Suprapubic skin (tissue), 4 donors: ENCODE measurements around the gene ADCY4. TPM values are rescaled to one million over a fixed set of nuclear protein-coding genes. Genes with fewer than 3 reads are reported as not detected.

ENCODE experiments used
- DNase-seq, 2 donors: peaks; one replicate each; pipeline ENCODE4 v3.0.0-alpha.2; 2019; ENCODE audit warnings: low spot score in 2 of 2
- H3K27ac ChIP-seq: fragments of 200-600 bp; sonication (generic); one replicate; pipeline ENCODE4 v1.5.1; 2019
- H3K27me3 ChIP-seq: fragments of 200-600 bp; sonication (generic); one replicate; pipeline ENCODE4 v1.5.1; 2019
- H3K36me3 ChIP-seq: fragments of 200-600 bp; sonication (generic); one replicate; pipeline ENCODE4 v1.5.1; 2019
- H3K4me1 ChIP-seq: fragments of 200-600 bp; sonication (generic); one replicate; pipeline ENCODE4 v1.5.1; 2019
- H3K4me3 ChIP-seq: fragments of 200-600 bp; sonication (generic); one replicate; pipeline ENCODE4 v1.5.1; 2019; ENCODE audit warnings: mild to moderate bottlenecking
- H3K9me3 ChIP-seq: fragments of 200-600 bp; sonication (generic); one replicate; pipeline ENCODE4 v1.5.1; 2019
- EP300 ChIP-seq: sonication (generic); formaldehyde crosslinking; IDR thresholded peaks from one replicate; pipeline ENCODE4 v1.6.1; 2017; ENCODE audit warnings: antibody characterized with exemption
- POLR2A ChIP-seq, 2 donors: fragments of 450-650 bp; IDR thresholded peaks; one replicate each; pipeline ENCODE4 v1.6.1; 2017; ENCODE audit warnings: antibody characterized with exemption in 2 of 2, mild to moderate bottlenecking in 2 of 2, moderate library complexity in 2 of 2
- POLR2AphosphoS5 ChIP-seq, 3 donors: sonication (generic); formaldehyde crosslinking; IDR thresholded peaks; one replicate each; pipeline ENCODE4 v1.6.1; 2017; ENCODE audit warnings: antibody characterized with exemption in 3 of 3
- WGBS: methylation state at CpG from one replicate; pipeline ENCODE4 v1.1.5; 2018; 5-methylcytosine and 5-hydroxymethylcytosine counted together
- total RNA-seq, 4 donors: library from RNA; depleted of rRNA; stranded (reverse); fragments of >200 nt; gene quantifications; one replicate each; pipeline ENCODE4 v1.1.0, GENCODE V29; 2016
- TF ChIP-seq, protein P1 (sequence below), 2 donors: fragments of 200-600 bp in 1 of 2; fragments of 450-650 bp in 1 of 2; sonication (generic) in 1 of 2; IDR thresholded peaks; one replicate each; pipeline ENCODE4 v1.5.1; 2016 to 2019; ENCODE audit warnings: antibody characterized with exemption in 2 of 2, mild to moderate bottlenecking in 1 of 2, moderate library complexity in 1 of 2

Gene ADCY4
- total RNA-seq, 4 donors from 2014 or later = 3.9 to 33.2 (median 13.9) TPM

DNA sequence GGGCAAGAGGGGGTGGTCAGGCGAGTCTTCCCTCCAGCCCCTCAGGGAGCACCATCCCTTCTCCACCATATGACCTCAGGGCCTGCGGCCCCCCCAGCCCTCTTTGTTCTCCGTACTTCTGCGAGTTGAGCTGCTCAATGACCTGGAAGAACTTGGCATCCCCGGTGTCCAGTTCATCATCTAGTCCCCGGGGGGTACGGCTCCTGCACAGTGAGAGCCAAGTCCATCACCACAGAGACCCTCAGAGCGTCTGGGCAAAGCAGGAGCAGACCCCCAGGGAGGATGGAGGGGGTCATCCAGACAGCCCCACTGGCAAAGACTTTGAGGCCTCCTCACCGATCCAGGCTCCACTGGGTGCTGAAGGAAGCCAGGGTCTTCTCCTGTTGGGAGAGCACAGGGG lies 8.9 kb downstream of the ADCY4 start:
- Histone ChIP-seq H3K36me3 (no peaks in the 10 kb centered on the region), H3K9me3 (no peaks in the 10 kb centered on the region), H3K4me1 (peaks cover 11% of the 10 kb centered on the region), H3K4me3 (no peak overlapping the region), H3K27me3 (no peaks in the 10 kb centered on the region), H3K27ac (no peak overlapping the region)
- TF ChIP-seq POLR2A (IDR thresholded peaks at IDR 0.05) (no peak), EP300 (no peak), POLR2AphosphoS5 (IDR thresholded peaks at IDR 0.05) (no peak)
- TF ChIP-seq, protein P1, sequence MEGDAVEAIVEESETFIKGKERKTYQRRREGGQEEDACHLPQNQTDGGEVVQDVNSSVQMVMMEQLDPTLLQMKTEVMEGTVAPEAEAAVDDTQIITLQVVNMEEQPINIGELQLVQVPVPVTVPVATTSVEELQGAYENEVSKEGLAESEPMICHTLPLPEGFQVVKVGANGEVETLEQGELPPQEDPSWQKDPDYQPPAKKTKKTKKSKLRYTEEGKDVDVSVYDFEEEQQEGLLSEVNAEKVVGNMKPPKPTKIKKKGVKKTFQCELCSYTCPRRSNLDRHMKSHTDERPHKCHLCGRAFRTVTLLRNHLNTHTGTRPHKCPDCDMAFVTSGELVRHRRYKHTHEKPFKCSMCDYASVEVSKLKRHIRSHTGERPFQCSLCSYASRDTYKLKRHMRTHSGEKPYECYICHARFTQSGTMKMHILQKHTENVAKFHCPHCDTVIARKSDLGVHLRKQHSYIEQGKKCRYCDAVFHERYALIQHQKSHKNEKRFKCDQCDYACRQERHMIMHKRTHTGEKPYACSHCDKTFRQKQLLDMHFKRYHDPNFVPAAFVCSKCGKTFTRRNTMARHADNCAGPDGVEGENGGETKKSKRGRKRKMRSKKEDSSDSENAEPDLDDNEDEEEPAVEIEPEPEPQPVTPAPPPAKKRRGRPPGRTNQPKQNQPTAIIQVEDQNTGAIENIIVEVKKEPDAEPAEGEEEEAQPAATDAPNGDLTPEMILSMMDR (IDR thresholded peaks at IDR 0.05) = no peak
- DNase-seq = no peak
- WGBS = 88% methylated on average over 8 of the region's 9 CpGs

DNA sequence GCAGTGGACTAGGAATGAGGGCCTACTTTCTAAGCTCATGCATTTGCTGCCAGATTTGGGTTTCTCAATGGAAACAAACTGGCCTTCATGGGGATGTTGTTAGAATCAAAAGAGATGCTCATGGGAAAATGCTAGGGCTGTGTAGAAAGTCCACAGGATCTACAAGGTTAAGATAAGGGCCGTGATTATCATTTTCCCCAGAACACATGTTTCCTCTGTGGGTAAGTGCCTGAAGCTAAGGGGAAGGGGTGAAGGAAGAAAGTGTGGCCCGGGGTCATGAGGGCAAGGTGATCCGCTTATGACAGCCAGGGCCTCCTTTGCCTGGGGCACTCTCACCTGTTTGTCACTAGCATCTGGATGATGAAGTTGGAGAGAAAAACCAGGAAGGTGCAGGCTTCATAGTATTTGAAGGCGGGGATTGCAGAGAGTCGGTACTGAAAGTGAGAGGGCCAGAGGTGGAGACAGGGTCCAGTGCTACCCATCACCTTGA lies 9.8 kb downstream of the ADCY4 start:
- WGBS = 68% methylated on average over 5 of the region's 5 CpGs
- no peak overlapping the region for H3K27ac ChIP-seq
- TF ChIP-seq POLR2AphosphoS5 (IDR thresholded peaks at IDR 0.05) (no peak), EP300 (no peak), POLR2A (IDR thresholded peaks at IDR 0.05) (no peak)
- TF ChIP-seq, protein P1 (IDR thresholded peaks at IDR 0.05) = no peak

DNA sequence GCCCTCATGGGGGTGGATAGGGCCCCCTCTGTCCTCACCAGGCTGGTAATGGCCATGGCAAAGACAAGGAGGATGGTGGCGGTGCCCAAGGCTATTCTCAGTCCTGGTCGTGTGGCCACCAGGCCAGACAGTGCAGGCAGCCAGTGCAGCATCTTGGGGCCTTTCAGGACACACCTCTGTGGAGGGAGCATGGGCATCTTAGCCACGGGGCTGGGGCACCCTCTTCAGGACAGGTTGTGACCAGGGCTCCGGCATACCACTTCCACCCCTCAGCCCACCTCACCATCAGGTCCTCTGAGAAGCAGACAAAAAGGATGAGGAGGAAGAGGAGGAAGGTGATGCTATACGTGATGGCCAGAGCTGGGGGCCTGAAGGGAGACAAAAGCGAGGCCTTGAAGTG lies 10.8 kb downstream of the ADCY4 start:
- H3K4me3 ChIP-seq = no peak overlapping the region
- TF ChIP-seq, protein P1 (IDR thresholded peaks at IDR 0.05) = no peak
- no peak for TF ChIP-seq POLR2AphosphoS5 (IDR thresholded peaks at IDR 0.05)
- no peak for TF ChIP-seq POLR2A (IDR thresholded peaks at IDR 0.05)
- no peak for TF ChIP-seq EP300
- 76% methylated on average over 6 of the region's 6 CpGs for WGBS
- no peak for DNase-seq
- no peaks in the 10 kb centered on the region for H3K9me3 ChIP-seq
- no peaks in the 10 kb centered on the region for H3K27me3 ChIP-seq
- no peak overlapping the region for H3K27ac ChIP-seq
- H3K36me3 ChIP-seq = no peaks in the 10 kb centered on the region
- peaks cover 2% of the 10 kb centered on the region for H3K4me1 ChIP-seq

More for the DNA sequence above, 9.8 kb downstream of the ADCY4 start:
- H3K9me3 ChIP-seq = no peaks in the 10 kb centered on the region
- H3K27me3 ChIP-seq = no peaks in the 10 kb centered on the region
- no peaks in the 10 kb centered on the region for H3K36me3 ChIP-seq
- no peak for DNase-seq
- H3K4me3 ChIP-seq = no peak overlapping the region
- peaks cover 11% of the 10 kb centered on the region for H3K4me1 ChIP-seq

DNA sequence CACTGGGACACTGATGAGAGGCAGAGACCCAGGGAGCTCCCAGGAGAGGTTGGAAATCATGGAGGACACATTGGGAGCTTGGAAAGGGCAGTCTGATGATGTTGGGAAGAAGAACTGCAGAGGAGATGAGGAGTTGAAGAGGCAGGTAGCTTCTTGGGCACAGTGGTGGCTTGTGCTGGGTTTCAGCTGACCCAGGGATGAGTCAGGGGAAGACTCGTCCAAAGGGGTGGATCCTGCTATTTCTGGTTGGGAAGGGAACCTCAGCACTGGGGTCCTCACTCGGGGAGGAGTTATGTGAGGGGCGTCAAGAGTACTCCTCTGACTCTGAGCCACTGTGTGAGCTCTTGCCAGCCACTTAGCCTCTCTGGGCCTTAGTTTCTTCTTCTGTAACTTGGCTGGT lies 11.5 kb downstream of the ADCY4 start:
- H3K27ac ChIP-seq = no peak overlapping the region
- no peak for DNase-seq
- no peaks in the 10 kb centered on the region for H3K36me3 ChIP-seq
- H3K27me3 ChIP-seq = no peaks in the 10 kb centered on the region
- no peaks in the 10 kb centered on the region for H3K4me1 ChIP-seq
- H3K4me3 ChIP-seq = no peak overlapping the region
- H3K9me3 ChIP-seq = no peaks in the 10 kb centered on the region
- no peak for TF ChIP-seq EP300
- TF ChIP-seq POLR2AphosphoS5 (IDR thresholded peaks at IDR 0.05) = no peak
- TF ChIP-seq, protein P1 (IDR thresholded peaks at IDR 0.05) = no peak
- no peak for TF ChIP-seq POLR2A (IDR thresholded peaks at IDR 0.05)
- WGBS = 52% methylated on average over 3 of the region's 3 CpGs

DNA sequence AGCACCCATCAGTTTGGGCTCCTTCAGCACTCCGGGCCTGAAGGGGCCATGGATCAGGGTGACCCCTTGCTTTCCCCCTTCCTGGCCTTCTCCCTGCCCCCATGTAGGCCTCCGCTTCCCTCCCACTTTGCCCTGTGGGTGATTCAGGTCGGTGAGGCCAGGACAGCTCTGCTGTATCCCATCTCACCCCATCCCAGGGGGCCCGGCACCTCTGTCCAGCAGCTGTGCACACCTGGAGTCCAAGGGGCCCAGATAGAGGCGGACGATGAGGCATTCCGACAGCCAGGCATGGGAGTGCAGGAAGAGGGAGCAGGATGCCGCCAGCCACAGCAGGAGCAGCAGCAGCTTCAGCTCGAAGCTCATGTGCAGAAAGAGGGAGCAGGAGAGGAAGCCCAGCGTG lies 12.2 kb downstream of the ADCY4 start:
- DNase-seq = no peak
- 91% methylated on average over 10 of the region's 10 CpGs for WGBS

More for the DNA sequence above, 12.2 kb downstream of the ADCY4 start:
- no peak overlapping the region for H3K27ac ChIP-seq
- no peaks in the 10 kb centered on the region for H3K36me3 ChIP-seq
- H3K4me3 ChIP-seq = no peak overlapping the region
- TF ChIP-seq, protein P1 (IDR thresholded peaks at IDR 0.05) = no peak
- TF ChIP-seq POLR2AphosphoS5 (IDR thresholded peaks at IDR 0.05) (no peak), EP300 (no peak), POLR2A (IDR thresholded peaks at IDR 0.05) (no peak)
- H3K4me1 ChIP-seq = no peaks in the 10 kb centered on the region
- no peaks in the 10 kb centered on the region for H3K27me3 ChIP-seq
- H3K9me3 ChIP-seq = no peaks in the 10 kb centered on the region
